GM12878 (cell line): ENCODE data around the gene DMXL2. TPM values are rescaled to one million over a fixed set of nuclear protein-coding genes. Genes with fewer than 3 reads are reported as not detected.

Experiments
- ATAC-seq: fragments of 200-7000 bp; cut with Tn5 transposase; 3 replicates; pipeline ENCODE4 v1.9.1; 2020; ENCODE audit warnings: mild to moderate bottlenecking, moderate library complexity
- BruUV-seq: library from RNA; stranded (reverse); fragments of 400-500 nt; replicated peaks from 2 replicates; lab custom pipeline; 2021; lab: Mats Ljungman, UMichigan
- CTCF ChIA-PET: fragments of 300-600 bp; sonication (Branson Sonifier 250); formaldehyde crosslinking; extraction: SDS; loops from one replicate; lab custom pipeline; 2021; ENCODE audit warnings: inconsistent platforms; lab: Yijun Ruan, JAX
- POLR2A ChIA-PET: fragments of 350-600 bp; formaldehyde crosslinking; extraction: SDS; loops from one replicate; lab custom pipeline; 2021; ENCODE audit warnings: inconsistent platforms; lab: Charles Lee
- RAD21 ChIA-PET: fragments of 300-600 bp; sonication (Branson Sonifier 250); formaldehyde crosslinking; loops from one replicate; lab custom pipeline; 2023; ENCODE audit warnings: antibody characterized with exemption; ENCODE audit not compliant: unreplicated experiment; lab: Charles Lee
- SMC1A ChIA-PET: fragments of 300-600 bp; sonication (Branson Sonifier 250); formaldehyde crosslinking; loops from one replicate; lab custom pipeline; 2023; ENCODE audit not compliant: unreplicated experiment, uncharacterized antibody; lab: Charles Lee
- DNase-seq: peaks from one replicate; pipeline ENCODE4 v3.0.0-alpha.2; 2011; ENCODE audit warnings: low read depth, low spot score
- FAIRE-seq: peaks from 3 replicates; lab custom pipeline; 2011; peaks lifted over from hg19 to GRCh38; lab: Jason Lieb, UNC
- H2AFZ ChIP-seq: 2 replicates; pipeline ENCODE4 v1.6.0; 2011; ENCODE audit warnings: low read depth, low read length, control low read depth; ENCODE audit not compliant: control insufficient read depth
- H3K27ac ChIP-seq: 2 replicates; pipeline ENCODE4 v1.5.1; 2011; ENCODE audit warnings: control low read depth; ENCODE audit not compliant: control insufficient read depth, insufficient read depth
- H3K27me3 ChIP-seq, 2 experiments: replicated peaks in 1 of 2; 2 replicates each; pipeline versions ENCODE4 v1.6.0 to v1.6.1; 2011; ENCODE audit warnings: low read length in 1 of 2; ENCODE audit not compliant: control insufficient read depth in 2 of 2, insufficient read depth in 2 of 2
- H3K36me3 ChIP-seq, 2 experiments: 2 replicates each; pipeline ENCODE4 v1.5.1; 2011; ENCODE audit warnings: low read length in 1 of 2; ENCODE audit not compliant: control insufficient read depth in 2 of 2, insufficient read depth in 2 of 2
- H3K4me1 ChIP-seq: 2 replicates; pipeline ENCODE4 v1.6.1; 2011; ENCODE audit warnings: mild to moderate bottlenecking, low read length, moderate library complexity, mixed read lengths; ENCODE audit not compliant: control insufficient read depth, insufficient read depth
- H3K4me2 ChIP-seq: 2 replicates; pipeline ENCODE4 v1.6.0; 2011; ENCODE audit warnings: control low read depth; ENCODE audit not compliant: control insufficient read depth, insufficient read depth
- H3K4me3 ChIP-seq: fragments of 200-600 bp; sonication (generic); 2 replicates; pipeline ENCODE4 v1.5.1; 2016
- H3K79me2 ChIP-seq: 2 replicates; pipeline ENCODE4 v1.6.0; 2011; ENCODE audit warnings: low read length; ENCODE audit not compliant: control insufficient read depth, insufficient read depth
- H3K9ac ChIP-seq: 2 replicates; pipeline ENCODE4 v1.8.0; 2011; ENCODE audit warnings: low read length, control low read depth, mixed read lengths; ENCODE audit not compliant: control insufficient read depth, insufficient read depth
- H3K9me3 ChIP-seq: replicated peaks from 3 replicates; pipeline ENCODE4 v1.5.1; 2011; ENCODE audit warnings: mild to moderate bottlenecking, low read length; ENCODE audit not compliant: control insufficient read depth, insufficient read depth
- H4K20me1 ChIP-seq: 2 replicates; pipeline ENCODE4 v1.6.0; 2011; ENCODE audit not compliant: control insufficient read depth, insufficient read depth
- DPF2 ChIP-seq: fragments of 450-650 bp; IDR thresholded peaks from 2 replicates; pipeline ENCODE4 v1.6.1; 2017; ENCODE audit warnings: mild to moderate bottlenecking
- E4F1 ChIP-seq: fragments of 450-650 bp; IDR thresholded peaks from 2 replicates; pipeline ENCODE4 v1.6.1; 2018; ENCODE audit warnings: borderline replicate concordance, mild to moderate bottlenecking; ENCODE audit not compliant: partially characterized antibody
- HCFC1 ChIP-seq: fragments of 150-350 bp; IDR thresholded peaks from 2 replicates; pipeline ENCODE4 v1.6.1; 2014; ENCODE audit warnings: low read length
- HDAC6 ChIP-seq: fragments of 200-600 bp; sonication (generic); IDR thresholded peaks from one replicate; pipeline ENCODE4 v1.8.0; 2017; ENCODE audit warnings: antibody characterized with exemption; ENCODE audit not compliant: unreplicated experiment
- MTA3 ChIP-seq: IDR thresholded peaks from 2 replicates; pipeline ENCODE4 v1.6.1; 2012; ENCODE audit warnings: low read length, inconsistent platforms, borderline replicate concordance
- PML ChIP-seq: IDR thresholded peaks from 2 replicates; pipeline ENCODE4 v1.6.1; 2012; ENCODE audit warnings: low read length, inconsistent platforms
- RFX5 ChIP-seq: IDR thresholded peaks from 2 replicates; pipeline ENCODE4 v1.6.1; 2011; ENCODE audit warnings: low read depth, low read length, improper control_type of control experiment
- ZBTB11 ChIP-seq: fragments of 450-650 bp; formaldehyde crosslinking; IDR thresholded peaks from 2 replicates; pipeline ENCODE4 v1.5.0; 2022; ENCODE audit warnings: mild to moderate bottlenecking, missing genetic modification characterization
- ZNF384 ChIP-seq: IDR thresholded peaks from 2 replicates; pipeline ENCODE4 v1.6.1; 2012; ENCODE audit warnings: low read depth, mild to moderate bottlenecking, low read length, improper control_type of control experiment, borderline replicate concordance
- ZSCAN29 ChIP-seq: fragments of 450-650 bp; IDR thresholded peaks from 2 replicates; pipeline ENCODE4 v1.6.1; 2017; ENCODE audit warnings: mild to moderate bottlenecking, moderate library complexity
- WGBS: methylation state at CpG from one replicate; pipeline ENCODE4 v1.1.6; 2016; ENCODE audit warnings: low lambda C conversion rate; ENCODE audit not compliant: insufficient replicate concordance, insufficient coverage; ENCODE audit errors: missing lambda C conversion rate; 5-methylcytosine and 5-hydroxymethylcytosine counted together
- in situ Hi-C: fragments of 300-500 bp; cut with MboI; formaldehyde crosslinking; loops from 9 replicates; pipeline ENCODE4 v1.14.3; 2018; ENCODE audit warnings: mixed read lengths
- intact Hi-C: fragments of 100-400 bp; cut with micrococcal nuclease; formaldehyde crosslinking; loops from one replicate; pipeline ENCODE4 v1.14.2; 2022; ENCODE audit not compliant: unreplicated experiment
- polyA plus RNA-seq, 11 experiments: library from polyadenylated mRNA; depleted of rRNA in 4 of 11; unstranded in 6 of 11; stranded (reverse) in 5 of 11; fragments of >200 nt; fragmentation: Nextera tagmentation in 4 of 11; fragmentation: Illumina TruSeq in 1 of 11; extraction: Ambion mirVana in 4 of 11; extraction: Trizol in 1 of 11; gene quantifications; 1 replicate in 1 of 11; 2 replicates in 10 of 11; pipeline versions ENCODE4 v1.2.1 to v1.2.3, GENCODE V29; 2011 to 2016; ENCODE audit warnings: inconsistent platforms in 2 of 11, missing spikeins in 2 of 11, low read depth in 1 of 11
- total RNA-seq, 4 experiments: library from RNA; depleted of rRNA in 3 of 4; stranded (reverse); fragments of >200 nt in 3 of 4; fragmentation: Illumina TruSeq in 1 of 4; extraction: Trizol in 1 of 4; gene quantifications; 2 replicates each; pipeline versions ENCODE4 v1.2.1 to v1.2.3, GENCODE V29; 2013 to 2021

Gene DMXL2
- total and polyA plus RNA-seq, 10 of the 15 experiments (the other 5 are each of a cell fraction or from before 2014, with no cell fraction given) = 8.5 to 32.1 (median 22.0) TPM

- no peaks in the 10 kb centered on the region for H4K20me1 ChIP-seq
- CTCF ChIA-PET = interaction anchor here (0.9 kb wide), 1 partner anchor 113 kb away, joined by 3 read pairs; no protein-coding TSS in a partner anchor
- POLR2A ChIA-PET = no interaction called here
- SMC1A ChIA-PET = no interaction called here
- WGBS = 97% methylated on average over 5 of the region's 5 CpGs
- H3K4me1 ChIP-seq = no peaks in the 10 kb centered on the region
- H3K9ac ChIP-seq = no peak overlapping the region
- no peak for TF ChIP-seq PML
- TF ChIP-seq MTA3 = no peak
- no peak for TF ChIP-seq ZBTB11 (CRISPR knock-in tag)
- no peak for TF ChIP-seq E4F1
- TF ChIP-seq ZSCAN29 = no peak
- TF ChIP-seq RFX5 = no peak
- no peak for TF ChIP-seq DPF2
- no peak for TF ChIP-seq HDAC6
- TF ChIP-seq HCFC1 = no peak
- TF ChIP-seq ZNF384 = no peak
- FAIRE-seq = no peak
- H3K4me3 ChIP-seq = no peak overlapping the region
- DNase-seq = no peak
- H2AFZ ChIP-seq = no peak overlapping the region
- no peak overlapping the region for H3K27ac ChIP-seq
- H3K79me2 ChIP-seq = no peaks in the 10 kb centered on the region
- no peaks in the 10 kb centered on the region for H3K9me3 ChIP-seq
- RAD21 ChIA-PET = no interaction called here
- no peak for ATAC-seq
- in situ Hi-C loops = no loop called here
- no peak overlapping the region for H3K4me2 ChIP-seq
- BruUV-seq = no TSS peak
- intact Hi-C loops = loop anchor here (10.0 kb wide), 1 partner anchor 107 kb away; no protein-coding TSS in a partner anchor
- peaks cover 0 to 3% of the 10 kb centered on the region in 2 experiments; a peak in 1 of 4 replicates for H3K36me3 ChIP-seq
- no peaks in the 10 kb centered on the region for H3K27me3 ChIP-seq
Measured at GRCh38 chr15:51491941-51492340, 130.6 kb downstream of the DMXL2 start.
